Measurements from ENCODE around the gene SEMA4G.

SEMA4G gene

DNA sequence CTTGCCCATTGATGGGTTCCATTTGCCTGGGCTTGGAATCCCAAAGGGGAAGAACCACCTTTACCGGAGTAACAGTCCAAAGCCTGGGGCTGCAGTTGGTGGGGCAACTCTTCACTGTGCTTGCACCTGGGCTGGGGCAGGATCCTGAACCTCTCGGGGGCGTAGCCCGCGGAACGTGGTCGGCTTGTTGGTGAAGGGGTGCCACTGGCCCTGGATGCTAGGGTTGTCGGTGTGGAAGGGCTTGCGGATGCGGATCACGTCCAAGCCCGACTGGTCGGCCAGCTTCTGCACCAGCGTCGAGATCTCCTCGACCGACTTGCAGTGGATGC, 17.3 kb downstream of the SEMA4G start:
- no peaks in the 10 kb centered on the region for H3K9me3 ChIP-seq (ENCODE audit: control insufficient read depth, insufficient read depth, low read depth, low read length)
- CTCF ChIA-PET = interaction anchor here (6.4 to 16.6 kb wide), 2 partner anchors 11 to 30 kb away, joined by 49 to 274 read pairs; partner anchors contain the start of gene LZTS2
- no peak for TF ChIP-seq ATF2 (tag by site-specific recombination; IDR thresholded peaks at IDR 0.05; ENCODE audit: low read depth)
- TF ChIP-seq ZNF654 (tag by site-specific recombination; IDR thresholded peaks at IDR 0.05; ENCODE audit: low read depth) = no peak
- TF ChIP-seq, protein P1, sequence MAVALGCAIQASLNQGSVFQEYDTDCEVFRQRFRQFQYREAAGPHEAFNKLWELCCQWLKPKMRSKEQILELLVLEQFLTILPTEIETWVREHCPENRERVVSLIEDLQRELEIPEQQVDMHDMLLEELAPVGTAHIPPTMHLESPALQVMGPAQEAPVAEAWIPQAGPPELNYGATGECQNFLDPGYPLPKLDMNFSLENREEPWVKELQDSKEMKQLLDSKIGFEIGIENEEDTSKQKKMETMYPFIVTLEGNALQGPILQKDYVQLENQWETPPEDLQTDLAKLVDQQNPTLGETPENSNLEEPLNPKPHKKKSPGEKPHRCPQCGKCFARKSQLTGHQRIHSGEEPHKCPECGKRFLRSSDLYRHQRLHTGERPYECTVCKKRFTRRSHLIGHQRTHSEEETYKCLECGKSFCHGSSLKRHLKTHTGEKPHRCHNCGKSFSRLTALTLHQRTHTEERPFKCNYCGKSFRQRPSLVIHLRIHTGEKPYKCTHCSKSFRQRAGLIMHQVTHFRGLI (tag by site-specific recombination; IDR thresholded peaks at IDR 0.05) = 0 out of 2 replicates have a peak, but pooled peaks have one; percentile 34
- no peak for TF ChIP-seq ZNF621 (tag by site-specific recombination; IDR thresholded peaks at IDR 0.05)
- TF ChIP-seq, protein P2, sequence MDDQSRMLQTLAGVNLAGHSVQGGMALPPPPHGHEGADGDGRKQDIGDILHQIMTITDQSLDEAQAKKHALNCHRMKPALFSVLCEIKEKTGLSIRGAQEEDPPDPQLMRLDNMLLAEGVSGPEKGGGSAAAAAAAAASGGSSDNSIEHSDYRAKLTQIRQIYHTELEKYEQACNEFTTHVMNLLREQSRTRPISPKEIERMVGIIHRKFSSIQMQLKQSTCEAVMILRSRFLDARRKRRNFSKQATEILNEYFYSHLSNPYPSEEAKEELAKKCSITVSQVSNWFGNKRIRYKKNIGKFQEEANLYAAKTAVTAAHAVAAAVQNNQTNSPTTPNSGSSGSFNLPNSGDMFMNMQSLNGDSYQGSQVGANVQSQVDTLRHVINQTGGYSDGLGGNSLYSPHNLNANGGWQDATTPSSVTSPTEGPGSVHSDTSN (CRISPR knock-in tag; IDR thresholded peaks at IDR 0.05) = no peak
- no peak for TF ChIP-seq SCRT2 (tag by site-specific recombination; IDR thresholded peaks at IDR 0.05)
- peaks cover 19 to 72% of the 10 kb centered on the region in 2 experiments for H3K36me3 ChIP-seq (ENCODE audit: control insufficient read depth in 2 of 2, insufficient read depth in 1 of 2, low read length in 2 of 2)
- peaks cover 6% of the 10 kb centered on the region for H3K4me1 ChIP-seq (ENCODE audit: control insufficient read depth, insufficient read depth, low read length)
- POLR2A ChIA-PET = interaction anchor here (1.5 kb wide), 1 partner anchor 73 kb away, joined by 6 read pairs; the partner anchor contains the start of gene SLF2
- peak overlapping the region; percentile 95 for H3K4me3 ChIP-seq (ENCODE audit: low read depth, low read length)
- H3K27ac ChIP-seq (ENCODE audit: extremely low read depth, low read depth, low read length) = peak overlapping the region; percentile 82; the same call in 1 of the 2 replicates

- Histone ChIP-seq H3K9me3 (ENCODE audit: control insufficient read depth, insufficient read depth, low read depth, low read length) (no peaks in the 10 kb centered on the region), H3K4me3 (ENCODE audit: low read depth, low read length) (peak within 1 kb of the TSS; percentile 95), H3K4me1 (ENCODE audit: control insufficient read depth, insufficient read depth, low read length) (peaks cover 6% of the 10 kb centered on the region), H3K36me3 (ENCODE audit: control insufficient read depth in 2 of 2, insufficient read depth in 1 of 2, low read length in 2 of 2) (peaks cover 16 to 68% of the 10 kb centered on the region in 2 experiments), H3K27ac (ENCODE audit: extremely low read depth, low read depth, low read length) (peak within 1 kb of the TSS; percentile 82)
- ChIA-PET CTCF (interaction anchor here (6.4 to 16.6 kb wide), 2 partner anchors 11 to 30 kb away, joined by 49 to 274 read pairs; partner anchors contain the start of gene LZTS2), POLR2A (interaction anchor here (0.7 to 1.5 kb wide), 3 partner anchors 10 to 74 kb away, joined by 3 to 6 read pairs (median 6); partner anchors contain the start of gene SLF2)
- no peak for TF ChIP-seq ZNF658 (tag by site-specific recombination; IDR thresholded peaks at IDR 0.05)
- TF ChIP-seq SP3 (tag by site-specific recombination; IDR thresholded peaks at IDR 0.05) = peak; percentile 87
- peak; percentile 72; the same call in 1 of the 2 replicates for TF ChIP-seq ZNF580 (tag by site-specific recombination; IDR thresholded peaks at IDR 0.05)
- TF ChIP-seq ZFHX2 (tag by site-specific recombination; conservative IDR thresholded peaks at IDR 0.05) = peak; percentile 59
- TF ChIP-seq SP2 (tag by site-specific recombination; IDR thresholded peaks at IDR 0.05) = peak; percentile 94
- TF ChIP-seq ZNF175 (tag by site-specific recombination; IDR thresholded peaks at IDR 0.05) = no peak
- TF ChIP-seq ZNF514 (tag by site-specific recombination; IDR thresholded peaks at IDR 0.05) = no peak
- TF ChIP-seq, protein P3, sequence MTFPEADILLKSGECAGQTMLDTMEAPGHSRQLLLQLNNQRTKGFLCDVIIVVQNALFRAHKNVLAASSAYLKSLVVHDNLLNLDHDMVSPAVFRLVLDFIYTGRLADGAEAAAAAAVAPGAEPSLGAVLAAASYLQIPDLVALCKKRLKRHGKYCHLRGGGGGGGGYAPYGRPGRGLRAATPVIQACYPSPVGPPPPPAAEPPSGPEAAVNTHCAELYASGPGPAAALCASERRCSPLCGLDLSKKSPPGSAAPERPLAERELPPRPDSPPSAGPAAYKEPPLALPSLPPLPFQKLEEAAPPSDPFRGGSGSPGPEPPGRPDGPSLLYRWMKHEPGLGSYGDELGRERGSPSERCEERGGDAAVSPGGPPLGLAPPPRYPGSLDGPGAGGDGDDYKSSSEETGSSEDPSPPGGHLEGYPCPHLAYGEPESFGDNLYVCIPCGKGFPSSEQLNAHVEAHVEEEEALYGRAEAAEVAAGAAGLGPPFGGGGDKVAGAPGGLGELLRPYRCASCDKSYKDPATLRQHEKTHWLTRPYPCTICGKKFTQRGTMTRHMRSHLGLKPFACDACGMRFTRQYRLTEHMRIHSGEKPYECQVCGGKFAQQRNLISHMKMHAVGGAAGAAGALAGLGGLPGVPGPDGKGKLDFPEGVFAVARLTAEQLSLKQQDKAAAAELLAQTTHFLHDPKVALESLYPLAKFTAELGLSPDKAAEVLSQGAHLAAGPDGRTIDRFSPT (tag by site-specific recombination; IDR thresholded peaks at IDR 0.05) = peak; percentile 53; the same call in 1 of the 2 replicates
- peak; percentile 91 for TF ChIP-seq ZNF394 (tag by site-specific recombination; IDR thresholded peaks at IDR 0.05; ENCODE audit: borderline replicate concordance)
- no peak; the same call in 1 of the 2 replicates for TF ChIP-seq GLI2 (tag by site-specific recombination; IDR thresholded peaks at IDR 0.05; ENCODE audit: borderline replicate concordance, low read depth)
- TF ChIP-seq, protein P4, sequence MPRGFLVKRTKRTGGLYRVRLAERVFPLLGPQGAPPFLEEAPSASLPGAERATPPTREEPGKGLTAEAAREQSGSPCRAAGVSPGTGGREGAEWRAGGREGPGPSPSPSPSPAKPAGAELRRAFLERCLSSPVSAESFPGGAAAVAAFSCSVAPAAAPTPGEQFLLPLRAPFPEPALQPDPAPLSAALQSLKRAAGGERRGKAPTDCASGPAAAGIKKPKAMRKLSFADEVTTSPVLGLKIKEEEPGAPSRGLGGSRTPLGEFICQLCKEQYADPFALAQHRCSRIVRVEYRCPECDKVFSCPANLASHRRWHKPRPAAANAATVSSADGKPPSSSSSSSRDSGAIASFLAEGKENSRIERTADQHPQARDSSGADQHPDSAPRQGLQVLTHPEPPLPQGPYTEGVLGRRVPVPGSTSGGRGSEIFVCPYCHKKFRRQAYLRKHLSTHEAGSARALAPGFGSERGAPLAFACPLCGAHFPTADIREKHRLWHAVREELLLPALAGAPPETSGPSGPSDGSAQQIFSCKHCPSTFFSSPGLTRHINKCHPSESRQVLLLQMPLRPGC (tag by site-specific recombination; IDR thresholded peaks at IDR 0.05) = 0 out of 2 replicates have a peak, but pooled peaks have one; percentile 12
- TF ChIP-seq ZNF398 (tag by site-specific recombination; IDR thresholded peaks at IDR 0.05) = no peak
- TF ChIP-seq ZNF529 (tag by site-specific recombination; IDR thresholded peaks at IDR 0.05; ENCODE audit: insufficient replicate concordance) = no peak
- TF ChIP-seq, protein P5, sequence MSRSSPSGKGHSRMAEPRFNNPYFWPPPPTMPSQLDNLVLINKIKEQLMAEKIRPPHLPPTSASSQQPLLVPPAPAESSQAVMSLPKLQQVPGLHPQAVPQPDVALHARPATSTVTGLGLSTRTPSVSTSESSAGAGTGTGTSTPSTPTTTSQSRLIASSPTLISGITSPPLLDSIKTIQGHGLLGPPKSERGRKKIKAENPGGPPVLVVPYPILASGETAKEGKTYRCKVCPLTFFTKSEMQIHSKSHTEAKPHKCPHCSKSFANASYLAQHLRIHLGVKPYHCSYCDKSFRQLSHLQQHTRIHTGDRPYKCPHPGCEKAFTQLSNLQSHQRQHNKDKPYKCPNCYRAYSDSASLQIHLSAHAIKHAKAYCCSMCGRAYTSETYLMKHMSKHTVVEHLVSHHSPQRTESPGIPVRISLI (tag by site-specific recombination; IDR thresholded peaks at IDR 0.05) = no peak
- TF ChIP-seq BCL11B (tag by site-specific recombination; IDR thresholded peaks at IDR 0.05; ENCODE audit: low read depth) = no peak
Measured at GRCh38 chr10:100986952-100987684, 17.8 kb downstream of the SEMA4G start, which contains the start of the genes MRPL43 and TWNK. Gene MRPL43, minus strand, starts transcription at chr10:100987497. Its CDS starts 54 bp downstream, at chr10:100987443. Gene TWNK, plus strand, starts transcription at chr10:100987543. Its CDS starts 668 bp downstream, at chr10:100988211.

Data from HEK293 (cell line).